HG03280 (cell line): ENCODE measurements around the gene ST3GAL5.
"Not testable (repeated sequence)": the region's sequence is repeated elsewhere in the genome, so short reads cannot be mapped to it uniquely, and the experiment has no call there.

Experiments used
- ATAC-seq: cut with Tn5 transposase; IDR thresholded peaks from one replicate; pipeline ENCODE4 v1.9.1; 2021; ENCODE audit warnings: mild to moderate bottlenecking, moderate library complexity; ENCODE audit not compliant: unreplicated experiment

The ST3GAL5 gene

GRCh38 chr2:85894554-85895278 lies 5.9 kb upstream of the ST3GAL5 start:
- not testable (repeated sequence) for ATAC-seq

GRCh38 chr2:85893428-85894258 lies 4.9 kb upstream of the ST3GAL5 start:
- no peak for ATAC-seq

- no peak for ATAC-seq
Observed at GRCh38 chr2:85892216-85892944, 3.6 kb upstream of the ST3GAL5 start.

- no peak for ATAC-seq
Observed at GRCh38 chr2:85890522-85891176, 1.9 kb upstream of the ST3GAL5 start.

- no peak for ATAC-seq
Observed at GRCh38 chr2:85889627-85890281, 964 bp upstream of the ST3GAL5 start.

GRCh38 chr2:85888020-85888683 lies 638 bp downstream of the ST3GAL5 start:
- ATAC-seq: no peak

GRCh38 chr2:85887566-85888019 lies 1.2 kb downstream of the ST3GAL5 start:
- ATAC-seq: no peak

- no peak for ATAC-seq
Observed at GRCh38 chr2:85886590-85886989, 2.2 kb downstream of the ST3GAL5 start.

- no peak for ATAC-seq
Observed at GRCh38 chr2:85886141-85886540, 2.6 kb downstream of the ST3GAL5 start.

- not testable (repeated sequence) for ATAC-seq
Observed at GRCh38 chr2:85881781-85882180, 7.0 kb downstream of the ST3GAL5 start.

- not testable (repeated sequence) for ATAC-seq
Observed at GRCh38 chr2:85880716-85881328, 8.0 kb downstream of the ST3GAL5 start.

GRCh38 chr2:85878719-85879370 lies 9.9 kb downstream of the ST3GAL5 start:
- ATAC-seq: no peak

GRCh38 chr2:85875350-85876050 lies 13.3 kb downstream of the ST3GAL5 start:
- ATAC-seq: no peak

GRCh38 chr2:85873679-85874078 lies 15.1 kb downstream of the ST3GAL5 start:
- ATAC-seq: no peak

GRCh38 chr2:85872536-85873161 lies 16.1 kb downstream of the ST3GAL5 start:
- no peak for ATAC-seq

GRCh38 chr2:85871494-85872164 lies 17.2 kb downstream of the ST3GAL5 start:
- ATAC-seq: no peak

- no peak for ATAC-seq
Observed at GRCh38 chr2:85868822-85869221, 20.0 kb downstream of the ST3GAL5 start.
